Nephron (organoid): Measurements from ENCODE around the gene RBM3.
"Not testable (repeated sequence)": the region's sequence is repeated elsewhere in the genome, so short reads cannot be mapped to it uniquely, and the experiment has no call there.

Experiments used
- H3K27ac Mint-ChIP-seq, 3 experiments: 2 replicates each; pipeline ENCODE4 v1.8.0; 2020; ENCODE audit warnings: mixed read lengths in 3 of 3, mild to moderate bottlenecking in 2 of 3, moderate library complexity in 1 of 3
- H3K27me3 Mint-ChIP-seq: 2 replicates; pipeline ENCODE4 v1.8.0; 2021; ENCODE audit warnings: low read depth, mild to moderate bottlenecking, moderate library complexity, mixed read lengths
- H3K36me3 Mint-ChIP-seq: 2 replicates; pipeline ENCODE4 v1.8.0; 2020; ENCODE audit warnings: low read depth, mixed read lengths
- H3K4me1 Mint-ChIP-seq: 2 replicates; pipeline ENCODE4 v1.8.0; 2020; ENCODE audit warnings: mixed read lengths
- H3K4me3 Mint-ChIP-seq, 3 experiments: 2 replicates each; pipeline ENCODE4 v1.8.0; 2020; ENCODE audit warnings: mild to moderate bottlenecking in 3 of 3, mixed read lengths in 3 of 3, moderate library complexity in 2 of 3
- H3K9me3 Mint-ChIP-seq: 2 replicates; pipeline ENCODE4 v1.8.0; 2020; ENCODE audit warnings: mixed read lengths
- TF ChIP-seq, protein P1 (sequence below), 3 experiments: fragments of 200-600 bp; sonication (generic); IDR thresholded peaks; one replicate each; pipeline ENCODE4 v1.5.0; 2021; ENCODE audit warnings: antibody characterized with exemption in 3 of 3; ENCODE audit not compliant: unreplicated experiment in 3 of 3

Gene RBM3

DNA sequence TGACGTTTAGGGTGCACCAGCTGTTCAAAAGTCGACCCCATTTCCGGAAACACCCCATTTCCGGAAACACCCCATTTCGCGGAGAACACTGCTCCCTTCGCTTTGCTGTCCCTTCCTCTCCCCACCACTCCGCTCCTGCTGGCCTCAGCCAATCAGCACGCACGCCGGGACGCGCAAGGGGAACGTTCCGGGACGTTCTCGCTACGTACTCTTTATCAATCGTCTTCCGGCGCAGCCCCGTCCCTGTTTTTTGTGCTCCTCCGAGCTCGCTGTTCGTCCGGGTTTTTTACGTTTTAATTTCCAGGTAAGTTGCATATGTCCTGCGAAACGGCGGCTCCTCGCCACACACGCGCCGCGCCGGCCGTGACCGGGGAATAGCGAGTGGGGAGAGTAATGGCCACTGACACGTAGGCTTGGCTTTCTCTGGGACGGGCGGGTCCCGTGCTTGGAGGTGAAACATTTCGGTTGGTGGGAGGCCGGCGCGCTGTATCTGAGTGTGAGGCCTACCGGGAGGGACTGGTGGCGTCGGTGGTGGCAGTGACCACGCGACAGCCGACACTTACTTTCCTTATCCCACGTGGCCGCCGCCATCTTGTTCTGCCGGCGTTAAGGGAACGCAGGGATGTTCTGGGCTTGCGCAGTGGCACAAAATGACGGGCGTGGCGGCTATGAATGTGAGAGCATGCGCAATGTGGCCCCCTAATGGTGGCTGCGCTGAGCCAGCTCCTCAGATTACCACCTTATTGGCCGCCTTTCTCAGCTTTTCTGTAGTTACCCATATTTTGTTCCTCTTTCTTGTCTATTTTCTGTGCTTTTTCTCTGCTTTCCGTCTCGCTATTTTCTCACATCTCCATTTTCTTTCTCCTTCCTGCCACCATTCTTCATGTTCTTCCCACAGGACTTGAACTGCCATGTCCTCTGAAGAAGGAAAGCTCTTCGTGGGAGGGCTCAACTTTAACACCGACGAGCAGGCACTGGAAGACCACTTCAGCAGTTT, at the start of gene RBM3:
Gene RBM3, plus strand, starts transcription at position 215 of the 997 bp plus-strand sequence. Its CDS starts 697 bp downstream, at position 912.
- peak within 1 kb of the TSS; percentile 98 to 100 (median 99) for H3K4me3 Mint-ChIP-seq
- peak within 1 kb of the TSS; percentile 99 to 100 (median 100) for H3K27ac Mint-ChIP-seq
- H3K27me3 Mint-ChIP-seq = no peaks in the 10 kb centered on the region
- peaks cover 8% of the 10 kb centered on the region for H3K4me1 Mint-ChIP-seq
- H3K36me3 Mint-ChIP-seq = peaks cover 43% of the 10 kb centered on the region
- H3K9me3 Mint-ChIP-seq = peaks cover 9% of the 10 kb centered on the region
- TF ChIP-seq, protein P1, sequence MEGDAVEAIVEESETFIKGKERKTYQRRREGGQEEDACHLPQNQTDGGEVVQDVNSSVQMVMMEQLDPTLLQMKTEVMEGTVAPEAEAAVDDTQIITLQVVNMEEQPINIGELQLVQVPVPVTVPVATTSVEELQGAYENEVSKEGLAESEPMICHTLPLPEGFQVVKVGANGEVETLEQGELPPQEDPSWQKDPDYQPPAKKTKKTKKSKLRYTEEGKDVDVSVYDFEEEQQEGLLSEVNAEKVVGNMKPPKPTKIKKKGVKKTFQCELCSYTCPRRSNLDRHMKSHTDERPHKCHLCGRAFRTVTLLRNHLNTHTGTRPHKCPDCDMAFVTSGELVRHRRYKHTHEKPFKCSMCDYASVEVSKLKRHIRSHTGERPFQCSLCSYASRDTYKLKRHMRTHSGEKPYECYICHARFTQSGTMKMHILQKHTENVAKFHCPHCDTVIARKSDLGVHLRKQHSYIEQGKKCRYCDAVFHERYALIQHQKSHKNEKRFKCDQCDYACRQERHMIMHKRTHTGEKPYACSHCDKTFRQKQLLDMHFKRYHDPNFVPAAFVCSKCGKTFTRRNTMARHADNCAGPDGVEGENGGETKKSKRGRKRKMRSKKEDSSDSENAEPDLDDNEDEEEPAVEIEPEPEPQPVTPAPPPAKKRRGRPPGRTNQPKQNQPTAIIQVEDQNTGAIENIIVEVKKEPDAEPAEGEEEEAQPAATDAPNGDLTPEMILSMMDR (IDR thresholded peaks at IDR 0.05; ENCODE audit: unreplicated experiment in 3 of 3) = peak; percentile 30 to 43 (median 39)

DNA sequence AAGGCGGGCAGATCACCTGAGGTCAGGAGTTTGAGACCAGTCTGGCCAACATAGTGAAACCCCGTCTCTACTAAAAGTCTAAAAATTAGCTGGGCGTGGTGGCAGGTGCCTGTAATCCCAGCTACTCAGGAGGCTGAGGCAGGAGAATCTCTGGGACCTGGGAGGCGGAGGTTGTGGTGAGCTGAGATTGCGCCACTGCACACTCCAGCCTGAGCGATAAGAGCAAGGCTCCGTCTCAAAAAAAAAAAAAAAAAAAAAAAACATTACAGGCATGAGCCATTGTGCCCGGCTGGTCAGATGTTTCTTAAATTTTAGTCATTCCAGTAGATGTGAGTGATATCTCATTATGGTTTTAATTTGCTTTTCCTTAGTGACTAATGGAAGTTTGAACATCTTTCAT, 48.4 kb upstream of the RBM3 start:
- H3K36me3 Mint-ChIP-seq = peaks cover 23% of the 10 kb centered on the region
- not testable (repeated sequence) for H3K4me1 Mint-ChIP-seq, H3K4me3 Mint-ChIP-seq, H3K27me3 Mint-ChIP-seq, H3K27ac Mint-ChIP-seq
- peaks cover 11% of the 10 kb centered on the region for H3K9me3 Mint-ChIP-seq

DNA sequence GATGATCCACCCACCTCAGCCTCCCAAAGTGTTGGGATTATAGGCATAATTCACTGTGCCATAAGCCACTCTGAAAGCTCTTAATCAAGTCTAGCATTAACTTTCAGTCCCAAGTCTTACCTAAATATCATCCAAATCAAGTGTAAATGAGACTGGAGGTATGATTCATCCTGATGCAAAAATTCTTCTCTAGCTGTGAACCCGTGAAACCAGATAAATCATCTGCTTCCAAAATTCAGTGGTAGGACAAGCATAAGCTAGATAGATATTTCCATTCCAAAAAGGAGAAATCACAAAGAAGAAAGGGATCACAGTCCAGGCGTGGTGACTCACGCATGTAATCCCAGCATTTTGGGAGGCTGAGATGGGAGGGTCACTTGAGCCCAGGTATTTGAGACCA, 43.5 kb upstream of the RBM3 start:
- no peaks in the 10 kb centered on the region for H3K27me3 Mint-ChIP-seq
- H3K9me3 Mint-ChIP-seq = peaks cover 26% of the 10 kb centered on the region
- TF ChIP-seq, protein P1 (IDR thresholded peaks at IDR 0.05; ENCODE audit: unreplicated experiment in 3 of 3) = no peak
- no peak overlapping the region for H3K27ac Mint-ChIP-seq
- H3K4me1 Mint-ChIP-seq = no peaks in the 10 kb centered on the region
- H3K36me3 Mint-ChIP-seq = peaks cover 25% of the 10 kb centered on the region
- no peak overlapping the region for H3K4me3 Mint-ChIP-seq

DNA sequence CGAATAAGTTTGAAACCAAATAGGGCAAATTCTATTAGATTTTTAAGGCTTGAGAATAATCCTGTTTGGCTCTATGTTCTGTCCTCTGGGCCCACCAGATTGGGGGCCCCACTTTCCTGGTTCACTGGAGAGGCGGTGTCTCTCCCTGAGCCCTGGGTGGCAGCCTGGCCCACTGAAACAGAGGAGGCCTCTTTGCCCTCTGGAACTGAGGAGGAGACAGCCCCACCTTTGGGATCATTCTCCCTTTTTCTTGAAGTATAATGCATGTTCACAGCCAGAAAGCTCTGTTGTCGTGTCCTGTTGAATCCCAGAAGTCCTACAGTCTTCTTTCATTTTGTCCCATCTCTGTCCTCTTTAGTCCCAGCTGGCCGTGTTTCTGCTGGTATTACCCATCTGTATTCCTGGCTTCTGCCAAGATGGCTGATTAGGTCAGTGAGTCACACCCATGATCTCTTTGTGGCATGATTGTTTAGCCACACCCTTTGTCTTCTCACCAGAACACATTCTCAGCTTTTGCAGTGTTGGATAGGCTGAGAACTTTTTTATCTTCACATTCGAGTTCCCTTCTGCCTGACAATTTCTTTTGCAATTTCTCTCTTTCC, 42.8 kb upstream of the RBM3 start:
- H3K36me3 Mint-ChIP-seq = peaks cover 24% of the 10 kb centered on the region
- no peaks in the 10 kb centered on the region for H3K27me3 Mint-ChIP-seq
- no peaks in the 10 kb centered on the region for H3K4me1 Mint-ChIP-seq
- TF ChIP-seq, protein P1 (IDR thresholded peaks at IDR 0.05; ENCODE audit: unreplicated experiment in 3 of 3) = no peak
- peaks cover 26% of the 10 kb centered on the region for H3K9me3 Mint-ChIP-seq
- H3K4me3 Mint-ChIP-seq = no peak overlapping the region
- H3K27ac Mint-ChIP-seq = no peak overlapping the region

DNA sequence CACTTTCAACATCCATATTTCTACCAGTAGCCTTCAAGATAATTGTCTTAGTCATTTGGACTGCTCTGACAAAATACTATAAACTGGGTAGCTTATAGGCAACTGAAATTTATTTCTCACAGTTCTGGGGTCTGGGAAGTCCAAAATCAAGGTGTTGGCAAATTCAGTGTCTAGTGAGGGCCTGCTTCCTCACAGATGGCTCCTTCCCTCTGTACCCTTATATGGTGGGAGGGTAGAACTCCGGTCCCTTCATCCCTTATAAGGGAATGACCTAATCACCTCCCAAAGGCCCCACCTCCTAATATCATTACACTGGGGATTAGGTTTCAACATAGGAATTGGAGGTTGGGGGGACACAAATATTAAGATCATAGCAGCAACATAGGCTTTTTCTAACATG, 42.1 kb upstream of the RBM3 start:
- Mint-ChIP-seq H3K27me3 (no peaks in the 10 kb centered on the region), H3K9me3 (peaks cover 24% of the 10 kb centered on the region), H3K4me3 (no peak overlapping the region)

DNA sequence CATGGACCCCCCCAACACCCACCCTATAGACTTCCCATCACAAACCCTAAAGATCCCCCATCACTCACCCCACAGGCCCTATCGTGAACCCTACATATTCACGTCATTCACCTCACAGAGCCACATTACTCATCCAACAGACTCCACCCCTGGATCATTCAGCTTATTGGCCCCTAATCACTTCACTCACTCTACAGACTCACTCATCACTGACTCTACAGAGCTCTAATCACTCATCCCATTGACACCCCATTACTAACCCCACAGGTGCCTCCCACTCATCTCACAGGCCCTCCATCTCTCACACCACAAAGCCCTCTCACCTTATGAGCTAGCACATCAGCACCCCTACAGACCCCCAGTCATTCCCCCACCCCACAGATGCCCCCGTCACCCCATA, 41.1 kb upstream of the RBM3 start:
- Mint-ChIP-seq H3K27ac (no peak overlapping the region), H3K9me3 (peaks cover 24% of the 10 kb centered on the region), H3K4me1 (no peaks in the 10 kb centered on the region), H3K27me3 (no peaks in the 10 kb centered on the region), H3K4me3 (no peak overlapping the region), H3K36me3 (peaks cover 14% of the 10 kb centered on the region)
- TF ChIP-seq, protein P1 (IDR thresholded peaks at IDR 0.05; ENCODE audit: unreplicated experiment in 3 of 3) = no peak

More for the DNA sequence above, 42.1 kb upstream of the RBM3 start:
- Mint-ChIP-seq H3K27ac (no peak overlapping the region), H3K36me3 (peaks cover 20% of the 10 kb centered on the region), H3K4me1 (no peaks in the 10 kb centered on the region)
- TF ChIP-seq, protein P1 (IDR thresholded peaks at IDR 0.05; ENCODE audit: unreplicated experiment in 3 of 3) = no peak
